DOHH2 (cell line): ENCODE results near the gene PDE4A.

Experiments
- H3F3A ChIP-seq: fragments of 200-600 bp; sonication (generic), shearing (Covaris generic); 2 replicates; pipeline ENCODE4 v1.6.0; 2016; ENCODE audit warnings: antibody characterized with exemption, mild to moderate bottlenecking; ENCODE audit not compliant: control insufficient read depth, insufficient read depth
- H3K27ac ChIP-seq: fragments of 200-600 bp; sonication (generic); 2 replicates; pipeline ENCODE4 v1.5.1; 2014; ENCODE audit warnings: low read depth, mild to moderate bottlenecking, low read length, moderate library complexity
- H3K27me3 ChIP-seq: fragments of 200-600 bp; sonication (generic); 2 replicates; pipeline ENCODE4 v1.6.1; 2014; ENCODE audit warnings: mild to moderate bottlenecking, low read length, mixed read lengths; ENCODE audit not compliant: control insufficient read depth
- H3K36me3 ChIP-seq: fragments of 200-600 bp; sonication (generic); 2 replicates; pipeline ENCODE4 v1.6.1; 2014; ENCODE audit warnings: mild to moderate bottlenecking, low read length, moderate library complexity, mixed read lengths; ENCODE audit not compliant: control insufficient read depth
- H3K4me1 ChIP-seq: fragments of 200-600 bp; sonication (generic); 2 replicates; pipeline ENCODE4 v1.6.1; 2014; ENCODE audit warnings: mild to moderate bottlenecking, low read length, mixed read lengths; ENCODE audit not compliant: control insufficient read depth
- H3K4me2 ChIP-seq: fragments of 200-600 bp; sonication (generic); 2 replicates; pipeline ENCODE4 v1.6.0; 2014; ENCODE audit warnings: mild to moderate bottlenecking, low read length, moderate library complexity
- H3K4me3 ChIP-seq: fragments of 200-600 bp; sonication (generic); 2 replicates; pipeline ENCODE4 v1.5.1; 2014; ENCODE audit warnings: mild to moderate bottlenecking, low read length, mixed read lengths
- H3K79me2 ChIP-seq: fragments of 200-600 bp; sonication (generic); 2 replicates; pipeline ENCODE4 v1.6.1; 2014; ENCODE audit warnings: mild to moderate bottlenecking, low read length, mixed read lengths; ENCODE audit not compliant: control insufficient read depth
- H3K9me2 ChIP-seq: fragments of 200-600 bp; sonication (generic); replicated peaks from 2 replicates; pipeline ENCODE4 v1.6.1; 2014; ENCODE audit warnings: mild to moderate bottlenecking, low read length, mixed read lengths; ENCODE audit not compliant: control insufficient read depth
- H3K9me3 ChIP-seq: fragments of 200-600 bp; sonication (generic); 2 replicates; pipeline ENCODE4 v1.6.1; 2014; ENCODE audit warnings: antibody characterized with exemption, low read length, mixed read lengths; ENCODE audit not compliant: control insufficient read depth, insufficient read depth
- H4K20me1 ChIP-seq: fragments of 200-600 bp; sonication (generic); 2 replicates; pipeline ENCODE4 v1.6.0; 2014; ENCODE audit warnings: low read depth, mild to moderate bottlenecking, antibody characterized with exemption, low read length, moderate library complexity; ENCODE audit not compliant: control insufficient read depth, insufficient read depth
- EZH2phosphoT487 ChIP-seq: fragments of 200-600 bp; sonication (generic); IDR thresholded peaks from 2 replicates; pipeline ENCODE4 v1.6.1; 2017; ENCODE audit warnings: borderline replicate concordance, mild to moderate bottlenecking, antibody characterized with exemption, low read length, moderate library complexity, mixed read lengths
- TF ChIP-seq, protein P1 (sequence below): fragments of 200-600 bp; sonication (generic); IDR thresholded peaks from one replicate; pipeline ENCODE4 v1.5.1; 2014; ENCODE audit warnings: antibody characterized with exemption, mild to moderate bottlenecking, low read depth, low read length; ENCODE audit not compliant: poor library complexity, severe bottlenecking

The PDE4A gene

DNA sequence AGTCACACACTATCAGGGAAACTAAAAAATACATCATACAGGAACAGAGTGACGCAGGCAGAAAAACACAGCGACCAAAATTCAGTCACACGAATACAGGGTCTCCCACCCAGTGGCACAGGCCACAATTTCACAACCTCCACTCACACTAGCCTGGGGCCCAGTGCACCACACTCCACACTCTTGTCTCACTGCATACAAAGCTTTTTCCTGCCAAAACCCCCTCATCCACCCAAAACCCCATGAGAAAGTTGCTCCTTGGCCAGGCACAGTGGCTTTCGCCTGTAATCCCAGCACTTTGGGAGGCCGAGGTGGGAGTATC, 95.7 kb downstream of the PDE4A start:
- peaks cover 51% of the 10 kb centered on the region for H3K27me3 ChIP-seq
- H3K9me3 ChIP-seq: no peaks in the 10 kb centered on the region
- no peak overlapping the region for H3K4me2 ChIP-seq
- H3K9me2 ChIP-seq: no peaks in the 10 kb centered on the region
- H3K4me3 ChIP-seq: no peak overlapping the region
- H3K4me1 ChIP-seq: peaks cover 17% of the 10 kb centered on the region
- peaks cover 2% of the 10 kb centered on the region; the same call in 1 of the 2 replicates for H4K20me1 ChIP-seq
- H3K27ac ChIP-seq: no peak overlapping the region
- H3K79me2 ChIP-seq: no peaks in the 10 kb centered on the region
- H3F3A ChIP-seq: no peaks in the 10 kb centered on the region
- no peak for TF ChIP-seq EZH2phosphoT487
- TF ChIP-seq, protein P1, sequence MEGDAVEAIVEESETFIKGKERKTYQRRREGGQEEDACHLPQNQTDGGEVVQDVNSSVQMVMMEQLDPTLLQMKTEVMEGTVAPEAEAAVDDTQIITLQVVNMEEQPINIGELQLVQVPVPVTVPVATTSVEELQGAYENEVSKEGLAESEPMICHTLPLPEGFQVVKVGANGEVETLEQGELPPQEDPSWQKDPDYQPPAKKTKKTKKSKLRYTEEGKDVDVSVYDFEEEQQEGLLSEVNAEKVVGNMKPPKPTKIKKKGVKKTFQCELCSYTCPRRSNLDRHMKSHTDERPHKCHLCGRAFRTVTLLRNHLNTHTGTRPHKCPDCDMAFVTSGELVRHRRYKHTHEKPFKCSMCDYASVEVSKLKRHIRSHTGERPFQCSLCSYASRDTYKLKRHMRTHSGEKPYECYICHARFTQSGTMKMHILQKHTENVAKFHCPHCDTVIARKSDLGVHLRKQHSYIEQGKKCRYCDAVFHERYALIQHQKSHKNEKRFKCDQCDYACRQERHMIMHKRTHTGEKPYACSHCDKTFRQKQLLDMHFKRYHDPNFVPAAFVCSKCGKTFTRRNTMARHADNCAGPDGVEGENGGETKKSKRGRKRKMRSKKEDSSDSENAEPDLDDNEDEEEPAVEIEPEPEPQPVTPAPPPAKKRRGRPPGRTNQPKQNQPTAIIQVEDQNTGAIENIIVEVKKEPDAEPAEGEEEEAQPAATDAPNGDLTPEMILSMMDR: no peak
- H3K36me3 ChIP-seq: no peaks in the 10 kb centered on the region

DNA sequence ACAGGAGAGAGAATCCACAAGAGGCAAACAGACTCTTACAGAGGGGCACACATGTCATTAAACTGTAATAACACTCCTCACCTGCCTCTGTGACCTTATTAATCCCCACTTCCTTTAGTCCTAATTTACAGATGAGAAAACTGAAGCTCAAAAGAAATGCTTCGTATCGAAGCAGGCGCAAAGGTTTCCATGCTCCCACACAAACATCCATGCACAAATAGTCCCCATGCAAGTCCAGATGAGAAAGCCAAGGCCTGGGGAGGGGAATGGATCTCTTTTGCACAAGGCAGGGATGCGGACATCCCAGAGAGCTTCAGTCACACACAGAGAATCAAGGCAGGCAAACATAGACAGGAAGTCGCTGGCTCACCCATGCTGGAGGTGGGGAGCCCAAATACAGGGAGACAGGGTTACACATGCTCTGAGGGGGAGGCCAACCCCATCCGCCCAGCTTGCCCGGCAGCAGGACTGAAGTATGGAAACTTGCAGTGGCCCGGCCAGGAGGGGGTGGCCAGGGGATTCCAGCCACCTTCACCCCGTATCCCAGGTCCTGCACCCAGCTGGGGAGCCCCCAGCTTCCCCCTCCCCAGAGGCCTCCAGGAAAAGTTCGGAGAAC, 96.4 kb downstream of the PDE4A start:
- no peak for TF ChIP-seq EZH2phosphoT487
- TF ChIP-seq, protein P1: no peak
- Histone ChIP-seq H3F3A (no peaks in the 10 kb centered on the region), H3K4me2 (no peak overlapping the region), H3K27ac (no peak overlapping the region), H4K20me1 (peaks cover 2% of the 10 kb centered on the region; the same call in 1 of the 2 replicates), H3K79me2 (no peaks in the 10 kb centered on the region), H3K4me3 (no peak overlapping the region), H3K27me3 (peaks cover 50% of the 10 kb centered on the region), H3K36me3 (no peaks in the 10 kb centered on the region), H3K9me2 (no peaks in the 10 kb centered on the region), H3K4me1 (peaks cover 17% of the 10 kb centered on the region), H3K9me3 (no peaks in the 10 kb centered on the region)

DNA sequence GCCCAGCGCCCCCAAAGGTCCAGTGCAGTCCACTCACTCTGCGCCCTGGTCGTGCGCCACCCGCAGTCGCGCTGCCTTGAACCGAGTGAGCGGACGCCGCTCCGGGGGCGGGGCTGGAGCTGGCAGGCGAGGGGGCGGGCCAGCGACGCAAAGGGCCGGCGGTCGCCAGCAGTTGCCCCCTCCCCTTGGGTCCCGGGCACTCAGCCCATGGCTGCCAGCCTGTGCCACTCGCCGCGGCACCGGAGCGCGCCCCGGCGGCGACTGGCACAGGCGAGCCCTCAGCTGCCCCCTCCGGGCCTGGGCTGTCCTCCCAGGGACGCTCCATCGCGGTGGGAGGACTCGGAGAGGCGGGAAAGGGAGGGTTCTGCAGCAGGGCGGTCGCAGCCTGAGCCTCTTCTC, 97.0 kb downstream of the PDE4A start, which contains the start of gene S1PR5:
S1PR5 (minus strand) TSS at position 87 of the 399 bp plus-strand sequence. CDS start 2,436 bp downstream, outside the sequence.
- 0 out of 2 replicates have a peak within 1 kb of the TSS, but pooled peaks have one; percentile 5 for H3K4me3 ChIP-seq
- no peak within 1 kb of the TSS for H3K27ac ChIP-seq
- no peaks in the 10 kb centered on the region for H3F3A ChIP-seq
- peak within 1 kb of the TSS; percentile 28 for H3K4me2 ChIP-seq
- no peaks in the 10 kb centered on the region for H3K9me2 ChIP-seq
- H4K20me1 ChIP-seq: peaks cover 2% of the 10 kb centered on the region; the same call in 1 of the 2 replicates
- H3K4me1 ChIP-seq: peaks cover 17% of the 10 kb centered on the region
- TF ChIP-seq, protein P1: no peak
- TF ChIP-seq EZH2phosphoT487: no peak
- H3K9me3 ChIP-seq: no peaks in the 10 kb centered on the region
- H3K36me3 ChIP-seq: no peaks in the 10 kb centered on the region
- peaks cover 46% of the 10 kb centered on the region for H3K27me3 ChIP-seq
- H3K79me2 ChIP-seq: no peaks in the 10 kb centered on the region
